Stimulated activated CD4-positive, alpha-beta T cell treated with anti-CD3 and anti-CD28 coated beads, Interleukin-15, amount 100 ng/mL, for 24 hours (primary cell): ENCODE results near the gene DUSP7.
A peak's percentile ranks its signal among the peaks of the same experiment; 100 is the strongest.

Experiments
- DNase-seq: peaks from one replicate; pipeline ENCODE4 v3.0.0-alpha.2; 2020

DUSP7 gene

DNA sequence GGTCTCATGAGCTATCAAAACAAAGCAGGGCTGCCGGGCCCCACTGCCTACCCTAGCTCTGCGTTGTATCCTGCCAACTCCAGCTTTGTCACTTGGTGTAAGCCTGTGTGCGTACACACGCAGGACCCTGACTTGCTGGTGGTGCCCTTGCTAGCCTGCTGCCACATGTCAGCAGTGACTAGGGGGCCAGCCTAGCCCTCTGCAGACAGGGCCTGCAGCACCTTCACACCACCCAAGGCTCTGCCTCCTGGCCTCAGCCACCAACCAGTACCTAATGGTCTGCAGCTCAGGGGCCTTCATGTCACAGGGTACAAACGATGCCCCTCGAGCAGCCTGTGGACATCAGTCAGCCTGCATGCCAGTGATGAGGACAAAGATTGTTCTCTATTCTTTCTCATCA lies 30.1 kb upstream of the DUSP7 start:
- no peak for DNase-seq

DNA sequence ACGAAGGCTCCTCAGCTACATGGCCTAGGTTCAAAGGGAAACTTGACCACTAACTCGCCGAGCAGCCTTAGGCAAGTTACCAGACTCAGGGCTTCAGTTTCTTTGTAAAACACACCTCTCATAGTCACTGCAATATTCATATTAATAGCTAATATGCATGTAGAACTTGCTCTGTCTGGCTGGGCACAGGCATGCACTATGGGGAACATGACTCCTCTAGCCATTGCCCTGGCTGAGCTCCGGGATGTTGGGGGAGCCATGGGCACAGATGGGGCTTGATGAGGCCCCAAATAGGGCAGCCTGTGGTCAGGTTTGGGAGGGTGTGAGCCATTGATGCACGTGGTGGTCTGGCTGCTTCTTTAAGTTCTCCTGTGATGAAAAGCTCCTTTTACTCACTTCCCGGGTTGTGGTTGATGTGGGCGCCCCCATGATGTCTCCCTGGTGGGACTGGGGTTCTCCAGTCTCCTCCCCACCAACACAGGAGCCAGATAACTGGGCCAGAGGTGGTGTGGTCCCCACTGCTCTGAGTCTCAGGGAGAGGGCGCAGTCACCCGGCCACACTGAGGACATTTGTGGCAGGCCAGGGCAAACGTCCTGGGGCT lies 29.4 kb upstream of the DUSP7 start:
- peak; percentile 11 for DNase-seq

DNA sequence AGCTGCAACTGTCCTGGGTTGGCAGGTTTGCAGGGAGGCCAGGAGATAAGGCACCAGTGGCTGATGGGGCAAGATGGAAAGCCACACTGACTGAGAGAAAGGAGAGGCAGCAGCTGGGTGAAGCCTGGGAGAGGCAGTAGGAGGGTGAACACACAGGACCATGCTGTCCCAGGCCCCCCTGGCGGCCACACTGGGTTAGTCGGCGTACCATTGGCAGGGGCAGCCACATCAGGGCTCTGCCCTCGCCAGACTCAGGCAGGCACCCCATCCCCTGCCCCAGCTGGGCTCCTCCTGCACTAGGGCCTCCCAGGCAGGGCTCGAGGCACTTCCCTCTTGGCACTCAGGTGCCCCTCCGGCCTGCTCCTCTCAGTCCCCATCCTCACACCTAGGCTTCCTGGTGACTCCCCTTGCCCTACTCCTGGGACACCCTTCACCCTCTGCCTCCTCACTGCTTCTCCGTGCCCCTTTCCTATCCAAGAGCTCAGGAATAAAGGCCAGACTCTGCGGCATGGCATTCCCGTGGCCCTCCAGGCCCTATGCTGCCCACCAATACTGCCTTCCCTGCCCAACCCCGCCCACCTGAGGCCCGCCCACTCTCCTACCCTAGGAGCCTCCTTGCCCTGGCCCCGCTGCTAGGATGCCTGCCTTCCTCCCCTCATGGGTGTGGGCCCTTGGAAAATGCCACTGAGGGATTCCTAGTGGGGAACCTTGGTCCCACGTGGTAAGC lies 28.7 kb upstream of the DUSP7 start:
- no peak for DNase-seq

- no peak for DNase-seq
Observed at GRCh38 chr3:52084216-52084945, 28.0 kb upstream of the DUSP7 start.

DNA sequence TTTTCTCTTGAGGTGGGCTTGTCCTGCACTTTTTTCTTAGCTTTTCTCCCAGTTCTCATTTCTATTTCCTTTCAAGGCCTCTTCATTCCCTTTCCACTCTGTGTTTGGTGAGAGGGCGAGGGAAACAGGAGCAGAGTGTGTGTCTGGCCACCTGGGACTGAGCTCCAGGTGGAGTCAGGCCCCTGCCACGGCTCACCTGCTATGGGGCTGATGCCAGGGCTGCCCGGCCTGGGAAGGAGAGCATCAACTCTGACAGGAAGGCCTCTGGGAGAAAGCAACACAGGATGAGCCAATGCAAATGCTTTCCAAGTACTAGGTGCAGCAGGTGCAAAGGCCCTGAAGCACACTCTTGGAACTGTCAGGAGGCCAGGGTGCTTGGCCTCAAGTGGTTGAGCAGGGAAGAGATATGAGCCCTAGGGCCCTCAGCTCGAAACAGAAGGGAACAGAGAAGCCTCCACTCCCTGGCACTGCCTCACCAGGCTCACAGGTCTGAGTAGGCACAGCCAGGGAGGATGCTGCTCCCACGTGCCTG lies 27.3 kb upstream of the DUSP7 start:
- DNase-seq = no peak

DNA sequence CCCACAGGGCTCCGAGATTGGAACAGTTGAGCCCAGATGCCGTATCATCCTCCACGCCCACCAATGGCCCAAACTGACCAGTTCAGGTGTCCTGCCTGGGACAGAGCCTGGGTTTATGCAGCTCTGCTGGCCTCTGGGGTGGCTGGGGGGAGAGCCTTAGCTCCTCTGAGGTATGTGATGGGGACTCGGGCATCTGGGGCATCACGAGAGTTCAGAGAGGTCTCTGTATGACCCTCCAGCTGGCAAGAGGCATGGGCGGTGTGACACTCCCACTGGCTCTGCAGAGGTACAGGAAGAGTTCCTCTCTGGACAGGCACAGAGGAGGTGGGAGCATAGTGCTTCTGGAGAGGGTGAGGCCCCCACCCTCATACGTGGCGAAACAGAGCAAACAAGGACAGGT lies 26.6 kb upstream of the DUSP7 start:
- no peak for DNase-seq

DNA sequence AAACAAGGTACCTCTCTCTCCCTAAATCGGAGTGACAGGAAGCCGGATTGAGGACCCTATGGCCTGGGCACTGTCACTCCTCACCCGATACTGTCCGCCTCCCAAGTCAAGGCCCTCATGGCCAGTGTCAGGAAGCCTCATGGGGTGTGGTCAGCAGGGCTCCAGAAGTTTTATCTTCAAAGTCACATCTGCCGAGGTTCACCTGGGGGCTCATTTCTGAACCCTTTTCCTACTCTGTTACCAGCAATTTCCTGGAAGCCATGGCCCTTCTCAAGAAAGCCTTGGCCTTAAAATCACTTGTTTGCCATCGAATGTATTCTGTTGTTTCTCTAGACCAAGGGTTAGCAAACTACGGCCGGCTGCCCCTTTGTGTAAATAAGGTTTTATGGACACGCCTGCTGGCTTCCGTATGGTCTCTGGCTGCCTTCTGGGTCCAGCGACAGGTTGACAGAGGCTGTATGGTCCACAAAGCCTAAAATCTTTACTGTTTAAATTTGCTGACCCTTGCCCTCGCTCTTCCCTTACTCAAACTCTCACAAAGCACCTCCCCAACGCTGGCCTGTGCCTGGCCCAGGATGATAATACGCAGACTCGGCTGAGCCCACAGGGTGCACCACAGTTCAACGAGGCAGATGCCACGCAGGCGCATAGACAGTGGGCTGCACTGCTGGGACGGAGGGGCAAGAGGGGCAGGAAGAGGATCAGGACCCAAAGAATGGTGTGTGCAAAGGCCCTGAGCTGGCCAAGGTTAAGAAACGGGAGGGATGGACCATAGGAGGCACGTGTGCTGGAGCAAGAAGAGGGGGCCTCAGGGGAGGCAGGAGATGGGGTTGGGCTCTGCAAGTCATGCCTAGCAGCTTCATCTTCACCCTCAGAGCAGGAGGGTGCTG lies 24.7 kb upstream of the DUSP7 start:
- no peak for DNase-seq

DNA sequence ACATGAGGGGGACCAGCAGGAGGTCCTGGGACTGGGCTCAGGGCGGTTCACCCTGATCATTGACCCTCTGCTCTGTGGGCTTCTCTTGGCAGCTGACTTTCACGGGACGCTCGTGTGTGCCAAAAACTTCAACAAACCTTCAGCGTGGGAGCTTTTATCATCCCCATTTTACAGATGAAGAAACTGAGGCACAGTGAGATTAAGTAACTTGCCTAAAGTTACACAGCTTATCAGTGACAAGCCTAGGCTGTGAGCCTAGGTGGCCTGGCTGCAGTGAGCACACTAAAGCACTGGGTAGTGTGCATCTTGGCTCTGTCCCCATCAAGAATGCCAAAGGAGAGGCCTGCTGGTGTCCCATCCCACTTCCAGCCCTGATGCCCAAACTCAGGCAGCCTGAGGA lies 23.6 kb upstream of the DUSP7 start:
- DNase-seq = no peak

DNA sequence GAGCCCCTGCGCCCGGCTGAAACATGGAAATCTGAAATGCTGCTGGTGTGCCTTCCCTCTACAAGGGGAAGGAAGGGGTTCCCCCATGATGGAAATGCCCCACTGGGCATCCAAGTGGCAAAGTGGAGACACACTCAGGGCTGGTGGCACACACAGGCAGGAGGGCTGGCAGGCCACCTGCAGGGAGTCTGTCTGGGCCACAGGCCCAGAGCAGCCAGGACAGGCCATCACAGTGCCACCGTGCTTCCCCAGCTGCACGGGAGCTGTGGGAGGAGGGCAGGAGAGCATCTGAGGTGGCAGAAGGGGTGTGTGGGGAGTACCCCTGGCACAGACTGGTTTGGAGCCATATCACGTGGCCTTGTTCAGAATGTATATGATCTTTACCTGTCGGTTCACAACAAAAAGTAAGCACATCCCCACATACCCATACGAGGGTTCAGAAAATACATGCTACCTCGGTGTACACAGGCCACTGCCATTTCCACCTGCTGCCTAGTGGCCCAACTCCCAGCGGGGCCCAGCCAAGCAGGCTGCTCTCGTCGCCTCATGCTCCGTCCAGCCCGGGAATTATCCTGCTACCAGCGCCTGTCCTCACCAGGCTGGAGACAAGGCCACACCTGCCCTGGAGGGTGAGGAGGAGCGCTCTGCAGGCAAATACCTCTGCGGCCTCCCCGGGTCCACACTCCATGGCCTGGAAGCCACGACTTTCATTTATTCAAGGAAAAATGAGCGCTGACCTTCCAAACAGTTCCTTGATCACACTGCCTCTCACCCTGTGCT lies 22.6 kb upstream of the DUSP7 start:
- no peak for DNase-seq

DNA sequence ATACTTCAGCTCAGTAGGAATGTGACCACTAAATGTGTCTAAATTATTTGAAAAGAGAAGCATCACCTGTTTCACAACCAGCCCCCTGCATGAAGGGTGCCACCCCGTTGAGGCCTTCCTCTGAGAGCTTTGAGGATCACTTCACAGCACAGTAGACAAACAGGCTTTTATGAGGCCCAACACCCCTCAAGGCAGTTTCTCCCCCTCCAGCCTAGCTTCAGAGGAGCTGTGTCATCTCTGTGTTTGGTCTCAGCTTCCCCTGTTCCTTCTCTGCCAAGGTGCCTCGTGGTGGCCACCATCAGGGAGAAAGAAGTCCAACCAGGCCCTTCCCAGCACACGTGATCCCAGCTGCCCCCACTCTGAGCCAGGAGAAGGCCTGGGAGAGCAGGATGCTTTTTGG lies 21.6 kb upstream of the DUSP7 start:
- no peak for DNase-seq

GRCh38 chr3:52076896-52077780 lies 20.8 kb upstream of the DUSP7 start:
- no peak for DNase-seq

DNA sequence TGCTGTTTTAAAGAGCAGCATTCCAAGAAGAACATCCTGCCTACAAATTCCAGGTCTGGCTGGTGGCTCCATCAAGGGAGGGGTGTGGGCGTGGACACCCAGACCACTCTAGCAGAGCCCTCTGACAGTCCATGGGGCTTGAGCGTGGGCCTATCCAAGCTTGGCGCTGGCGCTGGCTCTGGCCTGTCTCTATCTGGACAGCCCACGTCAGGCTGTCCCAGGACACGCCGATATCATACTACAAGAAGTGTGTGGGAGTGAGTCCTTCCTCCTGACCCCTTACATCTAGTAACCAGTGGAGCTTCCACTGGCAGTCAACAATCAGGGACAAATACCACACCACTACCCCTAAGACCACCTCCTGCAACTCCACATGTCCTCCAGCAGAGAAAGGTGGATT lies 17.1 kb upstream of the DUSP7 start:
- no peak for DNase-seq

DNA sequence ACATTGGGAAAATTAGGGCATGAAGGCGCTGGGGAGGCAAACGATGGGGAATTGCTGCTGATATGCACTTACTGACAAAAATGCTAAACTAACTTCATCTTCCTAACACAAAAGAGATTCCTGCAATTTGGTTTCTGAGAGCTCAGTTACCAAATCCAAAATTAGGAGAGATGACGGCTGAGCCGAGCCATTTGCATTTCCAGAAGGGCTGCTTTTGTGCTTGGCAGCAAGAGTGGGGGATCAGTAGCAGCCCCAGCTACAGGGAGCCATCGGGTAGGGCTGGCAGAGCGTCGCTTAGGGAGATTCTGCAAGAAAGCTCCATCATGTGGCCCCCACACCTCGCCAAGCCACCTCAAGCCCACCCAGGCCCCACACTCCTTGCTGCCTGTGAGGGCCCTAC lies 16.1 kb upstream of the DUSP7 start:
- DNase-seq = no peak

- DNase-seq = no peak
Observed at GRCh38 chr3:52072020-52072419, 15.6 kb upstream of the DUSP7 start.

GRCh38 chr3:52070724-52071621 lies 14.6 kb upstream of the DUSP7 start:
- no peak for DNase-seq

DNA sequence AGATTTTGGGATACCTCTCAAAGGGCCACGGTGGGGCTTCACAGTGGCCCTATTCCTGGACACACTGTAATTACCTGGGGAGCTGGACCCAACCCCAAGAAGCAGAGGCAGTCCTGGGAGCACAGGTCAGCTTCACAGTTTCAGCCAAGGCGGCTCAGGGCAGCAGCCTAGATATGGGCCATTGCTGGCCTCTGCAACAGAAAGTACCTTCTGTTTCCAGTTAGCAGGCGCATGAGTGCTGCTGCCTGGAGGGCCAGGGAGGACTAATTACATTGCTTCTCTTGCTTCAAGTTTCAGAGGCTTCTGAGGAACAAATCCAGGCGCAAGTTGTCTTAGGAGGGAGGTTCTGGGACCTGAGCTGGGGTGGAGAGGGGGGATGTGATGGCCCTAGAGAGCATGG lies 13.5 kb upstream of the DUSP7 start:
- DNase-seq = no peak

DNA sequence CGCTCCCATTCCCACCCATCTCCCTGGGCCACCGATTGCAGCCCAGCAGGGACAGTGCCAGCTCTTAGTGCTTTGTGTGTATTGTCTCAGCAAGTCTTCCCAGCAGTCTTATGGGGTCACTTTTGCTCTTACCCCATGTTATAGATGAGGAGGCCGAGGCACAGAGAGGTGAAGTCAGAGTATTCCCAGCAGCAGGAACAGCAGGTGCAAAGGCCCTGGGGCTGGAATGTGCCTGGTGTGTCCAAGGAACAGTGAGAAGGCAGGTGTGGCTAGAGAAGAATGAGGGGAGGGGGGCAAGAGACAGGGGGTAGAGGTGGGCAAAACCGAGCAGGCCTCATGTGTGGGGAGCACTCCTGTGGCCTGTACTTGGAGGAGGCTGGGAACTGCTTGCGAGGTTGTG lies 12.8 kb upstream of the DUSP7 start:
- no peak for DNase-seq

DNA sequence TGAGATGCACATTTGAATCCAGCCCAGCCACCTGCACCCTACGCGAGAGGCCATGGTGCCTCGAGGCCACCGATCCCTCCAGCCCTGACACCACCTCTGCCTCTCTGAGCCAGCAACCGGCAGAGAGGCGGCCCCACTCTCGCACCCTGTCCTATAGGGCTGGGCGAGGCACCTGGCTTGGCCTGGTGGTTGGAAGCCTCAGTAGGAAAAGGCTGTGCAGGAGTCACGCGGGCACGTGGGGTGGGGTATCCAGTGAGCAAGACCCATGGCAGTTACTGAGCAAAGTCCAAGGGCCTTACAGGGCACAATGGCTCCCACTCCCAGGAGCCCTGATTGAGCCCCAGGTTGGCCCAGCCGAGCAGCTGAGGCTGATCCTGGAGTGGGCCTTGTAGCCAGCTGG lies 12.4 kb upstream of the DUSP7 start:
- no peak for DNase-seq

DNA sequence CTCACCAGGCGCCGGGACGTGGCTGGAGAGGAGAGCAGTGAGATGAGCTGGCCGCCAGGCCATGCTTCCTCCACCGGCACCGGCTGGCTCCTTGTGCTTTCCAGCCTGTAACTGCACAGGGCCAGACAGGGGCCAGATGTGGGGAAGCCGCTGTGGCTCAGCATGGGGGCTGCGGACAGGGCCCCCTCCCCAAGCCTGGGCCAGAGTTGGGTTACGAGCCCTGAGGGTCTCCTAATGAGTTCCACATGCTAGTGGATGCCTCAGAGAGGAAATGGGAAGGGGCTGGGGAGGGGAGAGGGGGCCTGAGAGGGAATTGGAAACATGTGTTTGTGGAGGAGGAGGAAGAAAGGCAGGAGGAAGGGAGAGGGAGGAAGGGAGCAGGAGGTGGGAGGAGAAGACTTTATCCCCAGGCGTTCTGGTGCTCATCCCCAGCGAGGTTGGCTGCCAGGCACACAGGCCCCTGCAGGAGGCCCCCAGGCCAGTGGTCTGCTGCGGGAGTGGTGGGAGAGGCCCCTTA lies 11.7 kb upstream of the DUSP7 start:
- DNase-seq = no peak

GRCh38 chr3:52067526-52067925 lies 11.2 kb upstream of the DUSP7 start:
- no peak for DNase-seq
